CD4-positive, alpha-beta T cell treated with Interleukin-1 beta for 1 hour (primary cell): ENCODE results near the gene TNFRSF1B.
A peak's percentile ranks its signal among the peaks of the same experiment; 100 is the strongest.
"Not testable (repeated sequence)": the region's sequence is repeated elsewhere in the genome, so short reads cannot be mapped to it uniquely, and the experiment has no call there.

Source experiments
- DNase-seq, 2 donors: peaks; one replicate each; pipeline ENCODE4 v3.0.0-alpha.2; 2020 to 2022

The TNFRSF1B gene

DNA sequence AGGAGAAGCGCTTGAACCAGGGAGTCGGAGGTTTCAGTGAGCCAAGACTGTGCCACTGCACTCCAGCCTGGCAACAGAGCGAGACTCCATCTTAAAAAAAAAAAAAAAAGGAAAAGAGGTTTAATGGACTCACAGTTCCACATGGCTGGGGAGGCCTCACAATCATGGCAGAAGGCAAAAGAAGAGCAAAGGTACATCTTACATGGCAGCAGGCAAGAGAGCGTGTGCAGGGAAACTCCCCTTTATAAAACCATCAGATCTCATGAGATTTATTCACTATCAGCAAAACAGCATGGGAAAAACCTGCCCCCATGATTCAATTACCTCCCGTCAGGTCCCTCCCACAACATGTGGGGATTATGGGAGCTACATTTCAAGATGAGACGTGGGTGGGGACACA is 57.3 kb downstream of the TNFRSF1B start:
- DNase-seq: not testable (repeated sequence)

DNA sequence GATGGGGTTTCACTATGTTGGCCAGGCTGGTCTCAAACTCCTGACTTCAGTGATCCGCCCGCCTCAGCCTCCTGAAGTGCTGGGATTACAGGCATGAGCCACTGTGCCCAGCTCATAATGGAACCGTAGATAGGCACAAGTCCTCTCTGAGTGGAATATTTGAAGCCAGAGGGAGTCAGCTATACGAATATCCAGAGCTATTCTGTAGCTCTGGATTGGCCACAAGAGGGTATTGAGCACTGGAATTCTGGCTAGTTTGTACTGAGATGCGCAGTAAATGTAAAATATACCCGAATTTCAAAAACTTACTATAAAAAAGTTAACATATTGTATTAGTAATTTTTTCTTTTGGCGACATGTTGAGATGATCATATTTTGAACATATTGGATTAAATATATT is 62.2 kb downstream of the TNFRSF1B start:
- DNase-seq: no peak

DNA sequence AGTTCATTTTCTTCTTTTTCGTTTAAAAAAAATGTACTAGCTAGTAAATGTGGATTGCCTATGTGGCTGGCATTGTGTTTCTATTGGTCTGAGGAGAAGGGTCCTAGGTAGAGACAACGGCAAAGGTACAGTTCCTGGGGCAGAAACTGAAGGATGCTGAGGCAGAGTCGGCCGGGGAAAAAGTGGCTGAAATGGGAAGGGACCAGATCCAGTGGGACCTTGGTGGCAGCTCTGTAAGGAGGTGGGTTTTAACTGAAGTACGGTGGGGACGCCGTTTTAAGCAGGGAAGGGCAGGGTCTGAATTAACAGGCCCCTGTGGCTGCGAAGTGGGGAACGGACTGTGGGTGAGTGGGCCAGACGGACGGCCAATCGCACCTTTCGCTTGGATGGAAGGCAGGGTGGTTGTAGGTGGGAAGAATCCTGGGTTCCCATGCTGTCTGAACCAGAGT is 62.6 kb downstream of the TNFRSF1B start:
- DNase-seq: no peak

DNA sequence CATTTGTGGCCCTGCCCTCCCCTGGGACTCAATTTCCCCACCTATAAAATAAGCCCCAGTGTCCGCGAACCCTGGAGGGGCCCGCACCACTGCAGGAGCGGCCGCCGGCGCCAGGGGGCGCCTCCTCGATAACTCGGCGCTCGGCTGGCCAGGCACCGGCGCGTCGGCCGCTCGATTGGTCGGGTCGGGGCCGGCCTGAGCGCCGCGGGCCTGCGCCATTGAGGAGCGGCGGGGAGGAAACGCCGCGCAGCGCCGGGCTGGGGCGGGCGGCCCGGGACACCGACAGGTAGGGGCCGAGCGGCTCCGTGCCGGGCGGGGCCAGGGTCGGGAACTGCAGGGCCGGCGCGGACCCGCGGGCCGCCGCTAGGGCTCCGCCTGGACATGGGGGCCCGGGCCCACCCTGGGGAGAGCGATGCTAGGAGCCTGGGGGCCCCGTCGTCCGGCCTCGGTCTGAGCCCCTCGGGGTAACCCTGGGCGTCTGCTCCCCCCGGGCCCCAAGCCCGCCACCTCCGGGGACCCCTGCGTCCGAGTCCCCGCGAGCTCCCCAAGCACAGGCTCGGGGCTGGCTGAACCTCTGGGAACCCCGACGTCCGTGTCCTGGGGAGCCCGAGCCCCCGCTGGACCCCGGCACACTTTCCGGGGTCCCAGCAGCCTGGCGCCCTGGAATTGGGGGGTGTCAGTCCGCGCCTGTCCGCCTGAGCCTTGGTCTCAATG is 63.2 kb downstream of the TNFRSF1B start, which contains the start of gene VPS13D:
Gene VPS13D, plus strand, starts transcription at position 196 of the 714 bp plus-strand sequence. CDS start 4,237 bp downstream, outside the sequence.
- DNase-seq: peak; percentile 84 to 85

DNA sequence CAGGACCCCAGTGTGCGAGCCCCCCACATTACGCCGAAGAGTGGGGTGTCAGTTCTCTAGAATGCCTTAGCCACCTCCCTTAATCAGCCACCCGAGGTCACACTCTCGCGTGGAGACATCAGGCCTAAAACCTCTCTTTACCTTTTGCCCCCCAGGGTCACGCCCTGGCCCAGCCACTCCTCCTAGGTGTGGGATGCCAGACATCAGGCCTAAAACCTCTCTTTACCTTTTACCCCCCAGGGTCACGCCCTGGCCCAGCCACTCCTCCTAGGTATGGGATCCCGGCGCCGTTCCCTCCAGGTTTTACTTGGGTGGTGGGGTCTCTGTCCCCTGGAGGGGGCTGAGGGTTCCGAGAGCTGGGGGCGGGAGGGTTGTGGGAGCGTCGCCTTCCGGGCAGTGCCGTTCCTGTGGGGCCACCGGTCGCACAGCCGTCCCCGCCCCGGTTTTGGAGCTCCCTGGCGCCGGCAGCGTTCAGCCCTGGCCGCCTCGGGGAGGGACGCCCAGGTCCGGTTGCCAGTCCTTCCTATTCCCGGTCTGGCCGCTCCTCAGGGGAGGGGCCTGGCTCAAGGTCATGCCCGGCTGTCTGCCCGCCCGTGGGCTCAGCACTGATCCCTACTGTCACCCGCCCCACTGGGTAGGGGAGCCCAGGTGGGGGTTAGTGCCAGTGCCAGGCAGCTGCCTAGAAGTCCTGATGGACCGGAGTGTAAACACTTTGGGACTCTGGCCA is 63.9 kb downstream of the TNFRSF1B start:
- no peak for DNase-seq

DNA sequence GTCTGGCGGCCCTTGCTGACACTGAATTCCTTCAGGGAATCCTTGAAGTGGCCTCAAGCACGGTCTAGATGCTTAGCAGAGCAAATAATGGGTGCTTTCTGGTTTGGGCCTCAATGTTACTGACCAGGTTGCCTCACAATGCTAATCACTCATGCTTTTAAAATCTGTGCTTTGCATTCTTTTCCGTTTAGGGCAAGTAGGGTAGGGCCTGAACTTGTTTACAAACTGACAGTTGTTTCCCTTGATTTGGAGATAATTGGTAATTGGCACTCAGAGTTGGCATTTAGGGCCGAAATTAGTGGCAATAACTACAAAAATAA is 64.4 kb downstream of the TNFRSF1B start:
- no peak for DNase-seq

DNA sequence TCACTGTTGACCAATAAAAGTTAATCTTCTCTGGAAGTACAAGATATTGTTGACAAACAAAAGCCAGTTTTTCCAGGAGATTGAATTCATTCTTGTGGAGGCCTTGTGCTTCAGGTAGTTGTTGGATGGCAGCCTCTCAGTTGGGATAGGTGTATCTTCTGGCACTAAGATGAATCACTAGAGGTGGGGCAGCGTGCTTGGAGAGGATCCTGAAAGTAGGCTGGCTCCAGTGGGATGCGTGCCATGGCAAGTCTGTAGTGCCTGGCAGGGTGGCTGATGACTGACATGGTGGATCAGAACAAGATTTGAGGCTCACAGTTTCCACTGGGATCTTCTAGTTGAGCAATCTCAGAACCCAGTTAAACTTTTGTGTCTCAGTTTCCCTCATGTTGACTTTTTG is 65.4 kb downstream of the TNFRSF1B start:
- DNase-seq: no peak

DNA sequence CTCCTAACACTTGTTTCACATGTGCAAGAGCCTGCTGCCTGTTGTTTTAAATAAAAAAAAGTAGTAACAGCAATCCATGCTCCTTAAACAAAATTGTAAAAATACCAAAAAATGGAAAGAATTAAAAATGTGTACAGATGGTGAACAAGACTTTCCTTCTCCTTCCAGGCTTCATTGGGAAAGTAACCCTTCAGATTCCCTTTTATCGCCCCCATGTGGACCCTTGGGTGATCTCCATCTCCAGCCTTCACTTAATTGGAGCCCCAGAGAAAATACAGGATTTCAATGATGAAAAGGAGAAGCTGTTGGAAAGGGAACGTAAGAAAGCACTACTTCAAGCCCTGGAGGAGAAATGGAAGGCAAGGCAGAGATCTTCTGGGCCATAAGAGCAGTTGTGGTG is 77.3 kb downstream of the TNFRSF1B start:
- no peak for DNase-seq

DNA sequence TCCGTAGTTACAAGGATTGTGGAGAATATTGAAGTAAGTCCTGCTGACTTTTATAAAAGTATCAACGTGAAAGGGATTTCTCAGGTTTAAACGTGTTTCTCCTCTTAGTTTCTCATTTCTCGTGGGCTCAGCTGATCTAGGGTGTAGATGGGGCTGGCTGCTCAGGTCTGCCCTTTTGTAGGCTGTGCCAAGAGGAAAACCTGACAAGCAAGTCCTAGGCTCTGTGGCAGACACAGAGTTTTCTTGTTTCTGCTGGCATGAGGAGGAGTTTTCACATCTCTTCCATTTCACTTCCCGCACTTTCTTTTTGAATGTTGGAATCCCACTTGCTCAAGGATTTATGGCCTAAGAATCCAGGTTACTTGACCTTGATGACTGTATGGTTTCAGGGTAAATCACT is 77.8 kb downstream of the TNFRSF1B start:
- DNase-seq: no peak

DNA sequence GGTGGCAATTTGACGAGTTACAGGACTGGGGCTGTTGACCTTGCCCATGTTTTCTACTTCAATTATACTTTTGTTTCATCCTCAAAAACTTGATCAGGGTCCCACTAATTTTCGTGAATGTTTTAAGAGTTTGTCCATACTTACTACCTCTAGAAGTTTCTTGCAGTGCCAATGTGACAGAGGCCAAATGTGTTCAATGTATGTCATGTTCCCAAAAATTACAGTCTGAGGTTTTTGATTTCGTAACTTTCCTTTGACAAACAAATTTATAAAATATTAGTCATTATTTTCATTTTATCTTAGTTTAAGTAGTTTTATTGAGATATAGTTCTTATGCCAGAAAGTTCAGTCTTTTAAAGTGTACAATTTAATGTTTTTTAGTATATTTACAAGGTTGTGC is 78.3 kb downstream of the TNFRSF1B start:
- no peak for DNase-seq

DNA sequence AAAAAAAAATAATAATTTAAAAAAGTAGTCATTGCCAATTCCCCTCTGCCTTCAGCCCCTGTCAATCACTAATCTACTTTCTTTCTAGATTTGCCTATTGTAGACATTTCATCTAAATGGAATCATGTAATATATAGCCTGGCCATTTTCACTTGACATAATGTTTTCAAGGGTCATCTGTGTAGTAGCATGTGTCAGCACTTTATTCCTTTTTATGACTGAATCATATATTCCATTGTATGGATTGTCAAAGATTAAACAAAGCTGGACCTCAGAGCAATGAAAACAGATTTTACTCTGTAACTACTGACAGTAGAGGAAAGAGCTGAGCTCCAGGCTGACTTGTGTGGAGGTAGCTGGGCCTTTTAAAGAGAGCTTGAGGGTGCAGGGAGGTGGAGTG is 78.9 kb downstream of the TNFRSF1B start:
- no peak for DNase-seq

DNA sequence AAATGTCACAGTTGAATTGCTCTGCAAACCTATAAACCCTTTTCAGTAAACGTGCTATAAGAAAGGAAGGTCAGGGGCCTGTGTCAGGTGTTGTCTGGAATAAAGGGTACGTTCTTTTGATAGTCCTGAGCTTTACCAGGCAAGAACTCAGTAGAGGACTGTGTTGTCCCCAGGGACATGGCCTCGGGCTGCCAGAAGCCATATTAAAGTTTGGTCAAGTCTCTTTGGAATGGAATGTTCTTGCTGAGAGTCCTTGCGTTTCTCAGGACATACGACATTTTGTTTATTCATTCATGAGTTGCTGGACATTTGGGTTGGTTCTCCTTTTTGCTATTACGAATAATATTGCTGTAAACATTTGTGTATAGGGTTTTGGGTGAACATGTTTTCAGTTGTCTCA is 79.8 kb downstream of the TNFRSF1B start:
- DNase-seq: no peak

DNA sequence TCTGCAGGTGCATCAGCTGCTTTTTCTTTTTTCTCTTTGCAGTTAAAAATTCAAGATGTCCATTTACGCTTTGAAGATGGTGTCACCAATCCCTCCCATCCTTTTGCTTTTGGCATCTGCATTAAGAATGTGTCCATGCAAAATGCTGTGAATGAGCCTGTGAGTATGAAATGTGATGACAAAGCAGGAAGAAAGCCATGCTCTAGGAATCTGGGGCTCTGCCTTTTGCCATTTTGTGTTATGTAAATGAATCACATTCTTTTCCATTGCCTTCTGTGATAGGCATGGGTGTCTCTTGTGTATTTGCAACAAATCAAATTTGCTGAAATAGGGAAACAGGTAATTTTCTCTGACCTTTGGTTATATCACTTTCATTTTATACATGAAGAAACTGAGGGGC is 82.4 kb downstream of the TNFRSF1B start:
- DNase-seq: no peak

DNA sequence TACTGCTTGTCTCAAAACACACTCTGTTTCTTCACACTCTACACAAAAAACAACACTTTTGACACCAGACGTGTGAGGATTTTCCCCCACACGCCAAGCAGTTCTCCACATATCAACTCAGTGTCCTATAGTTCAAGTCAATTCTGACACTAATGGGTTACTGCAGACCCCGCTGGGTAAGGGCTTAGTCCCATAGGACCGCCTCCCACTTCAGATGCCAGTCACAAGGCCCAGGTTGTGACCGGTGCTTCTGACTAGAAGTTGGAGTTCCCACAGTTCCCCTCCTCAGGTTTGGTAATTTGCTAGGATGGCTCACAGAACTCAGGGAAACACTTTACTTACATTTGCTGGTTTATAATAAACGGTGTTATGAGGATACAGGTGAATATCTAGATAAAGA is 83.0 kb downstream of the TNFRSF1B start:
- DNase-seq: no peak

DNA sequence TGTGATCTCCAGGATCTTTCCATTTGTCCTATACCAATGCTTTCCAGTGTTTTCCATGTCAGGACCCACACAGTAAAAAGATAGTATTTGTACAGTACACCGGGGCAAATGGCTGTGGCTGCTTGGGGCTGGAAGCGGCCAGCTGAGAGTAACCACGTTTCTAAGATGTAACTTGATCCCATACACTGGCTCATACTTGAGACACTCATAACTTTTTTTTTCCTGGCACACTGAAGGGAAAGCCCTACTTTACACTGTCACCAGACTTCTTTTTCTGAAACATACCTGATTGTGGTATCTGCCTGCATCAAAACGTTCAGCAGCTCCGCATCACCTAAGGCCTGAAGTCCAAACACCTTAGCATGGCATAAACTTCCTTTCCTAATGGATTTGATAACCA is 84.7 kb downstream of the TNFRSF1B start:
- no peak for DNase-seq

DNA sequence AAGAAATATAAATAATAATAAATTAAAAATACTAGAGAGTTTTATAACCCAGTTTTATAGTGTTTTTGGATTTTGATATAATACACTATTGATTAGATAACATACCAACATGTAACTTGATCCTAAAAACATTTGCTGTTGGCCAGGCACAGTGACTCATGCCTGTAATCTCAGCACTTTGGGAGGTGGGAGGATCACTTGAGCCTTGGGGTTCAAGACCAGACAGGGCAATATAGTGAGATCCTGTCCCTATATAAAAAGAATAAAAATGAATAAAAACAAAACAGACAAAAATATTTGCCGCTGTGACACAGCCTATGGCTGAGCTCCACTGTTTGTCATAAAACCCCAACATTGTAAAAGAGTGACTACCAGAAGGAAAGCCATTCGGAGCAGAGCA is 89.1 kb downstream of the TNFRSF1B start:
- no peak for DNase-seq

DNA sequence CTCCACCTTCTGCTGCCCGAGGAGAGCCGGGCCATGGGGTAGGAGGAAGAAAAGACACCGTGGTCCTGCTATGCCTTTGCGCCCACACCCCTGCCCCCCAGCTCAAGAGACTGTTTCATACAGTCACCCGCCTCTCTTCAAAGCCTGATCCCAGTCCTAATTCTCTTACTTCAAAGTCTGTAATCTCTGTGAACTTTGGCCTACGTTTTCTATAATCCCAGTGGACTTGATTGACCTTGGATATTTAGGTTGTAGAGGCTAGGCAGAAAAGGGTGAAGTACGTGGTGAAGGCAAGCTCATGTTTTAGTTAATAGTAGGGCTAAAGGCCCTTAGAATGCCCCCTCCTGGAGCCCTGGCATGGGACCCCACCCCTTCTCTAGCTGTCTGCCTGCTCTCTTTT is 91.5 kb downstream of the TNFRSF1B start:
- DNase-seq: no peak
